Coronary artery (tissue), 2 donors: ENCODE data around the gene PHYH.

ENCODE experiments used
- DNase-seq: peaks from one replicate; pipeline ENCODE4 v3.0.0-alpha.2; 2017; ENCODE audit warnings: low spot score
- H3K27ac ChIP-seq, 2 donors: fragments of 200-600 bp; sonication (generic); one replicate each; pipeline ENCODE4 v1.5.1; 2016 to 2019
- H3K4me3 ChIP-seq: fragments of 200-600 bp; sonication (generic); 2 replicates; pipeline ENCODE4 v1.5.1; 2016; ENCODE audit warnings: mild to moderate bottlenecking, moderate library complexity
- CTCF ChIP-seq: fragments of 200-600 bp; sonication (generic); IDR thresholded peaks from one replicate; pipeline ENCODE4 v1.5.1; 2019; ENCODE audit warnings: antibody characterized with exemption

Gene PHYH

GRCh38 chr10:13299437-13300287 is at the start of gene PHYH:
TSS of gene PHYH (minus strand) at chr10:13300064. CDS start at chr10:13300042, 22 bp downstream.
- H3K27ac ChIP-seq: peak within 1 kb of the TSS; percentile 98 to 99
- no peak for TF ChIP-seq CTCF
- peak within 1 kb of the TSS; percentile 96 for H3K4me3 ChIP-seq
- DNase-seq: peak; percentile 95

GRCh38 chr10:13348216-13349017 is 48.6 kb upstream of the PHYH start, which contains the start of gene SEPHS1:
TSS of gene SEPHS1 (minus strand) at chr10:13348293. CDS start at chr10:13344950, 3,343 bp downstream.
- Histone ChIP-seq H3K4me3 (peak within 1 kb of the TSS; percentile 93), H3K27ac (peak within 1 kb of the TSS; percentile 87 to 95)
- no peak for TF ChIP-seq CTCF
- peak; percentile 79 for DNase-seq

GRCh38 chr10:13347500-13348156 is 47.8 kb upstream of the PHYH start:
- Histone ChIP-seq H3K27ac (peak overlapping the region; percentile 87 to 95), H3K4me3 (peak overlapping the region; percentile 93)
- peak; percentile 78 for DNase-seq

GRCh38 chr10:13347043-13347499 is 47.2 kb upstream of the PHYH start:
- Histone ChIP-seq H3K27ac (peak overlapping the region; percentile 87 to 95), H3K4me3 (peak overlapping the region; percentile 93)
- TF ChIP-seq CTCF: no peak
- DNase-seq: no peak

More at GRCh38 chr10:13347500-13348156, 47.8 kb upstream of the PHYH start:
- no peak for TF ChIP-seq CTCF

- H3K27ac ChIP-seq: peak overlapping the region; percentile 87 to 95
- no peak for DNase-seq
- no peak for TF ChIP-seq CTCF
- peak overlapping the region; percentile 93 for H3K4me3 ChIP-seq
Observed at GRCh38 chr10:13346283-13347042, 46.6 kb upstream of the PHYH start.
